GM18868 (cell line): ENCODE results near the gene PADI1.
"Not testable (repeated sequence)": the region's sequence is repeated elsewhere in the genome, so short reads cannot be mapped to it uniquely, and the experiment has no call there.

ENCODE experiments used
- ATAC-seq: cut with Tn5 transposase; IDR thresholded peaks from one replicate; pipeline ENCODE4 v1.9.1; 2021; ENCODE audit warnings: mild to moderate bottlenecking, moderate library complexity; ENCODE audit not compliant: unreplicated experiment

PADI1 gene

GRCh38 chr1:17239420-17239819 lies 34.5 kb downstream of the PADI1 start:
- ATAC-seq: no peak

- ATAC-seq: not testable (repeated sequence)
Measured at GRCh38 chr1:17241011-17241779, 36.3 kb downstream of the PADI1 start.

GRCh38 chr1:17241780-17242074 lies 36.8 kb downstream of the PADI1 start:
- ATAC-seq: not testable (repeated sequence)

GRCh38 chr1:17243274-17243673 lies 38.3 kb downstream of the PADI1 start:
- ATAC-seq: no peak

GRCh38 chr1:17244821-17245740 lies 40.2 kb downstream of the PADI1 start:
- ATAC-seq: no peak

- no peak for ATAC-seq
Measured at GRCh38 chr1:17245816-17246325, 40.9 kb downstream of the PADI1 start.

GRCh38 chr1:17246971-17247370 lies 42.0 kb downstream of the PADI1 start:
- ATAC-seq: no peak

GRCh38 chr1:17248781-17249180 lies 43.9 kb downstream of the PADI1 start, which contains the start of gene PADI3:
PADI3 (plus strand) TSS chr1:17249098; CDS start chr1:17249138, 40 bp downstream.
- no peak for ATAC-seq

GRCh38 chr1:17250601-17251000 lies 45.7 kb downstream of the PADI1 start:
- no peak for ATAC-seq

- no peak for ATAC-seq
Measured at GRCh38 chr1:17251246-17251645, 46.3 kb downstream of the PADI1 start.

- ATAC-seq: no peak
Measured at GRCh38 chr1:17251701-17252376, 46.9 kb downstream of the PADI1 start.

GRCh38 chr1:17255336-17255735 lies 50.4 kb downstream of the PADI1 start:
- ATAC-seq: no peak

- no peak for ATAC-seq
Measured at GRCh38 chr1:17258116-17258757, 53.3 kb downstream of the PADI1 start.

- no peak for ATAC-seq
Measured at GRCh38 chr1:17258758-17259130, 53.8 kb downstream of the PADI1 start.

- no peak for ATAC-seq
Measured at GRCh38 chr1:17259233-17259873, 54.4 kb downstream of the PADI1 start.

- ATAC-seq: no peak
Measured at GRCh38 chr1:17260264-17260663, 55.3 kb downstream of the PADI1 start.

GRCh38 chr1:17260738-17261137 lies 55.8 kb downstream of the PADI1 start:
- no peak for ATAC-seq

- ATAC-seq: no peak
Measured at GRCh38 chr1:17263936-17264335, 59.0 kb downstream of the PADI1 start.

GRCh38 chr1:17264470-17264869 lies 59.5 kb downstream of the PADI1 start:
- ATAC-seq: no peak

- no peak for ATAC-seq
Measured at GRCh38 chr1:17265162-17265561, 60.2 kb downstream of the PADI1 start.
